Measurements from ENCODE around the gene MARCHF6. TPM values are rescaled to one million over a fixed set of nuclear protein-coding genes. Genes with fewer than 3 reads are reported as not detected.

MARCHF6 gene
- total and polyA plus RNA-seq, 2 of the 8 experiments (the other 6 are each of a cell fraction or from before 2014, with no cell fraction given): 93.1 to 118 TPM

DNA sequence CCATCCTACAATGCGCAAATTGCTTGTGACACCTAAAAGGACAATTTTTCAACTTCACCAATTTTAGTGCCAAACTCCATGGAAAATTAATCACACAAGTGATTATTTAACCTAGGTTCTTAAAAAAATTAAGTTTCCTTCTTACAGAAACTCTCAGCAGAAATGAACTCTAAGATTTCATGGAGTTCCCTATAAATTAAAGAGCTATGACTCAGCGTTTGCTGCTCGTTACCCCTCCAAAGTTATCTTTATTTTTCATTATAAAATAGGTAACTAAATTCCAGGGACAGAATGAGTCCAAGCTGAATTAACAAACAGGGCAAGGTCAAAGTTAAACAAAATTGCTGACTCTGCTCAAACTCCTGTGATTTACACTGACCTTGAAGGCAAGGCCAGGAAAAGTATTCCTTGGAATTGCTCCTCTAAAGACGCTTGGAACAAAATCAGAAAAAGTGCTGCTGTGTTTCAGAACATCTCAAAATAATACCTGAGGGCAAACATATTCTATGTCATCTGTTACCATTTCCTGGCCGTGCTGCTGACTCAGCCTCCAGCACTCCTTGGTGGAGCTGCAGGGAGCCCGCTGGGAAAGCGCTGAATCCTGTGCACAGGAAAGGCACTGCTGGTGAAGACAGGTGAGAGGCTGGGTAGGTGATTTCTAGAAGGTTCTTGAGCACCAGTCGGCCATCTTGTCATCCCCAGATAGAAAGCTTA lies 43.3 kb upstream of the MARCHF6 start:
- 0 out of 2 replicates have a peak overlapping the region, but pooled peaks have one; percentile 24 for H3K18ac ChIP-seq (ENCODE audit: extremely low read depth, low read length)
- no peak for TF ChIP-seq RAD21 (IDR thresholded peaks at IDR 0.05 in 1 of 2, conservative IDR thresholded peaks at IDR 0.05 in 1 of 2; ENCODE audit: low read depth in 2 of 2, low read length in 2 of 2)
- TF ChIP-seq, protein P1, sequence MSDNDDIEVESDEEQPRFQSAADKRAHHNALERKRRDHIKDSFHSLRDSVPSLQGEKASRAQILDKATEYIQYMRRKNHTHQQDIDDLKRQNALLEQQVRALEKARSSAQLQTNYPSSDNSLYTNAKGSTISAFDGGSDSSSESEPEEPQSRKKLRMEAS (IDR thresholded peaks at IDR 0.05): 0 out of 2 replicates have a peak, but pooled peaks have one; percentile 43
- TF ChIP-seq, protein P2, sequence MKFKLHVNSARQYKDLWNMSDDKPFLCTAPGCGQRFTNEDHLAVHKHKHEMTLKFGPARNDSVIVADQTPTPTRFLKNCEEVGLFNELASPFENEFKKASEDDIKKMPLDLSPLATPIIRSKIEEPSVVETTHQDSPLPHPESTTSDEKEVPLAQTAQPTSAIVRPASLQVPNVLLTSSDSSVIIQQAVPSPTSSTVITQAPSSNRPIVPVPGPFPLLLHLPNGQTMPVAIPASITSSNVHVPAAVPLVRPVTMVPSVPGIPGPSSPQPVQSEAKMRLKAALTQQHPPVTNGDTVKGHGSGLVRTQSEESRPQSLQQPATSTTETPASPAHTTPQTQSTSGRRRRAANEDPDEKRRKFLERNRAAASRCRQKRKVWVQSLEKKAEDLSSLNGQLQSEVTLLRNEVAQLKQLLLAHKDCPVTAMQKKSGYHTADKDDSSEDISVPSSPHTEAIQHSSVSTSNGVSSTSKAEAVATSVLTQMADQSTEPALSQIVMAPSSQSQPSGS (IDR thresholded peaks at IDR 0.05; ENCODE audit: low read length): no peak
- no peak for TF ChIP-seq HDAC2 (IDR thresholded peaks at IDR 0.05; ENCODE audit: borderline replicate concordance in 1 of 2, low read depth in 2 of 2, low read length in 2 of 2)
- no peak for TF ChIP-seq SP4 (IDR thresholded peaks at IDR 0.05; ENCODE audit: low read length)
- TF ChIP-seq SP1 (IDR thresholded peaks at IDR 0.05; ENCODE audit: low read depth, low read length): no peak
- no peak for TF ChIP-seq CHD2 (IDR thresholded peaks at IDR 0.05; ENCODE audit: low read length)
- TF ChIP-seq BRCA1 (IDR thresholded peaks at IDR 0.05; ENCODE audit: low read depth, low read length): no peak

More for the DNA sequence above, 43.3 kb upstream of the MARCHF6 start:
- H2AK5ac ChIP-seq (ENCODE audit: low read depth, low read length): no peak overlapping the region
- no peak overlapping the region for H3K9ac ChIP-seq (replicated peaks in 1 of 4; ENCODE audit: extremely low read depth in 1 of 4, low read depth in 3 of 4, low read length in 3 of 4)
- no peaks in the 10 kb centered on the region for H3K36me3 ChIP-seq (ENCODE audit: control insufficient read depth in 2 of 4, insufficient read depth in 4 of 4, low read length in 3 of 4)
- H2AFZ ChIP-seq (ENCODE audit: low read length): no peak overlapping the region
- H3K27me3 ChIP-seq (replicated peaks in 1 of 4; ENCODE audit: control insufficient read depth in 3 of 4, extremely low read depth in 1 of 4, insufficient read depth in 3 of 4, low read length in 3 of 4): peaks cover 0 to 2% (median 0%) of the 10 kb centered on the region in 4 experiments; a peak in 1 of 7 replicates
- WGBS, 2 experiments (ENCODE audit: extremely low coverage in 1 of 2, insufficient coverage in 1 of 2, insufficient read length in 1 of 2, insufficient replicate concordance in 2 of 2, low coverage in 1 of 2, low lambda C conversion rate in 2 of 2, missing lambda C conversion rate in 1 of 2): 91% methylated on average over 8 of the region's 8 CpGs; no CpG with 5 or more reads in 1 of the 2 experiments
- no peak overlapping the region for H3K23ac ChIP-seq (ENCODE audit: insufficient read length)
- H3K79me2 ChIP-seq (ENCODE audit: control insufficient read depth in 1 of 2, insufficient read depth in 2 of 2, low read length in 2 of 2): no peaks in the 10 kb centered on the region
- no peaks in the 10 kb centered on the region; a peak in 1 of 4 replicates for H3K9me3 ChIP-seq (ENCODE audit: insufficient read depth in 2 of 2, low read depth in 1 of 2, low read length in 1 of 2)
- no peak overlapping the region for H3K4me3 ChIP-seq (ENCODE audit: extremely low read depth in 1 of 4, insufficient read depth in 2 of 4, low read depth in 3 of 4, low read length in 4 of 4)
- ChIA-PET POLR2A (ENCODE audit: partially characterized antibody) (interaction anchor here (1.3 kb wide), 1 partner anchor 9 kb away, joined by 4 read pairs; no protein-coding TSS in a partner anchor), CTCF (ENCODE audit: partially characterized antibody) (interaction anchor here (0.7 to 1.2 kb wide), 4 partner anchors 16 to 94 kb away, joined by 3 read pairs; no protein-coding TSS in a partner anchor)
- DNase-seq (ENCODE audit: low read depth in 1 of 2, low spot score in 2 of 2) (no peak), FAIRE-seq (no peak)
- H2BK120ac ChIP-seq (replicated peaks; ENCODE audit: low read depth, low read length): no peak overlapping the region
- no peak overlapping the region for H3K56ac ChIP-seq (replicated peaks; ENCODE audit: insufficient read length, low read depth, low read length)
- no peak overlapping the region for H3K27ac ChIP-seq (ENCODE audit: low read depth, low read length)
- H4K5ac ChIP-seq (ENCODE audit: insufficient read length, low read depth, low read length): no peak overlapping the region
- H4K8ac ChIP-seq (ENCODE audit: extremely low read depth, insufficient read depth, low read length): no peak overlapping the region
- no peak overlapping the region for H2BK12ac ChIP-seq (ENCODE audit: low read depth, low read length)
- H3K14ac ChIP-seq (ENCODE audit: insufficient read length): no peak overlapping the region
- H2BK15ac ChIP-seq (ENCODE audit: low read length): no peak overlapping the region; the same call in 1 of the 2 replicates
- no peaks in the 10 kb centered on the region for H3K79me1 ChIP-seq (ENCODE audit: low read depth, low read length)
- H2BK5ac ChIP-seq (ENCODE audit: low read depth, low read length): 0 out of 2 replicates have a peak overlapping the region, but pooled peaks have one; percentile 22
- no peak overlapping the region for H4K91ac ChIP-seq (replicated peaks; ENCODE audit: insufficient read length, low read length)
- H3K4ac ChIP-seq (replicated peaks; ENCODE audit: insufficient read length, low read depth, low read length): no peak overlapping the region
- H3K4me1 ChIP-seq (replicated peaks in 1 of 4; ENCODE audit: control insufficient read depth in 3 of 4, insufficient read depth in 4 of 4, low read length in 3 of 4): peaks cover 0 to 6% (median 4%) of the 10 kb centered on the region in 4 experiments; a peak in 5 of 7 replicates
- H3K4me2 ChIP-seq (ENCODE audit: insufficient read depth in 1 of 2, low read depth in 2 of 2, low read length in 2 of 2): no peak overlapping the region
- H2BK20ac ChIP-seq (ENCODE audit: low read length): 0 out of 2 replicates have a peak overlapping the region, but pooled peaks have one; percentile 10
- peaks cover 6% of the 10 kb centered on the region for H3K23me2 ChIP-seq (ENCODE audit: low read depth, low read length)
- H4K20me1 ChIP-seq (replicated peaks in 1 of 2; ENCODE audit: control insufficient read depth in 1 of 2, insufficient read depth in 2 of 2, low read length in 2 of 2): no peaks in the 10 kb centered on the region

Data from H1 (cell line).